H1 (cell line): ENCODE data around the gene CROCC2. TPM values are rescaled to one million over a fixed set of nuclear protein-coding genes. Genes with fewer than 3 reads are reported as not detected.

Source experiments
- CTCF ChIA-PET: fragments of 300-600 bp; sonication (Branson Sonifier 250); formaldehyde crosslinking; loops from one replicate; lab custom pipeline; 2021; ENCODE audit not compliant: partially characterized antibody; lab: Charles Lee
- POLR2A ChIA-PET: fragments of 300-600 bp; sonication (Branson Sonifier 250); formaldehyde crosslinking; loops from one replicate; lab custom pipeline; 2021; ENCODE audit warnings: inconsistent platforms; ENCODE audit not compliant: partially characterized antibody; lab: Charles Lee
- DNase-seq, 2 experiments: peaks; one replicate each; pipeline versions ENCODE4 v3.0.0 to v3.0.0-alpha.2; 2010 to 2022; ENCODE audit warnings: low spot score in 2 of 2, low read depth in 1 of 2, mixed read lengths in 1 of 2
- FAIRE-seq: peaks from 2 replicates; lab custom pipeline; 2011; peaks lifted over from hg19 to GRCh38; lab: Jason Lieb, UNC
- H2AFZ ChIP-seq: 2 replicates; pipeline ENCODE4 v1.8.1; 2012; ENCODE audit warnings: low read length, inconsistent platforms
- H2AK5ac ChIP-seq: 2 replicates; pipeline ENCODE4 v1.6.1; 2013; ENCODE audit warnings: low read depth, low read length
- H2BK120ac ChIP-seq: replicated peaks from 2 replicates; pipeline ENCODE3; 2013; ENCODE audit warnings: low read depth, low read length, inconsistent platforms
- H2BK12ac ChIP-seq: 2 replicates; pipeline ENCODE4 v1.6.1; 2013; ENCODE audit warnings: low read depth, low read length
- H2BK15ac ChIP-seq: 2 replicates; pipeline ENCODE4 v1.6.1; 2013; ENCODE audit warnings: low read length
- H2BK20ac ChIP-seq: 2 replicates; pipeline ENCODE4 v1.6.1; 2013; ENCODE audit warnings: low read length
- H2BK5ac ChIP-seq: 2 replicates; pipeline ENCODE4 v1.6.1; 2013; ENCODE audit warnings: low read depth, low read length
- H3K14ac ChIP-seq: 2 replicates; pipeline ENCODE4 v1.6.1; 2013; ENCODE audit warnings: inconsistent platforms; ENCODE audit not compliant: insufficient read length
- H3K18ac ChIP-seq: 2 replicates; pipeline ENCODE4 v1.6.1; 2013; ENCODE audit warnings: low read length; ENCODE audit errors: extremely low read depth
- H3K23ac ChIP-seq: 2 replicates; pipeline ENCODE4 v1.6.1; 2013; ENCODE audit warnings: inconsistent platforms; ENCODE audit not compliant: insufficient read length
- H3K23me2 ChIP-seq: 2 replicates; pipeline ENCODE4 v1.6.1; 2013; ENCODE audit warnings: low read depth, low read length
- H3K27ac ChIP-seq: 2 replicates; pipeline ENCODE4 v1.6.1; 2011; ENCODE audit warnings: low read depth, low read length, inconsistent platforms
- H3K27me3 ChIP-seq, 4 experiments: replicated peaks in 1 of 4; 1 replicate in 1 of 4; 2 replicates in 3 of 4; pipeline versions ENCODE4 v1.6.1 to v1.8.1; 2011 to 2013; ENCODE audit warnings: low read length in 3 of 4, mild to moderate bottlenecking in 3 of 4, inconsistent platforms in 2 of 4, mixed read lengths in 2 of 4, moderate library complexity in 1 of 4; ENCODE audit not compliant: control insufficient read depth in 3 of 4, insufficient read depth in 3 of 4; ENCODE audit errors: extremely low read depth in 1 of 4
- H3K36me3 ChIP-seq, 4 experiments: 2 replicates each; pipeline versions ENCODE4 v1.6.1 to v1.8.1; 2011 to 2013; ENCODE audit warnings: mild to moderate bottlenecking in 4 of 4, low read length in 3 of 4, moderate library complexity in 2 of 4, control low read depth in 1 of 4, inconsistent platforms in 1 of 4; ENCODE audit not compliant: insufficient read depth in 4 of 4, control insufficient read depth in 2 of 4
- H3K4ac ChIP-seq: replicated peaks from 2 replicates; pipeline ENCODE3; 2013; ENCODE audit warnings: low read length, low read depth, mixed read lengths, inconsistent platforms; ENCODE audit not compliant: insufficient read length
- H3K4me1 ChIP-seq, 4 experiments: replicated peaks in 1 of 4; 1 replicate in 1 of 4; 2 replicates in 3 of 4; pipeline versions ENCODE4 v1.6.1 to v1.8.1; 2011 to 2013; ENCODE audit warnings: low read length in 3 of 4, inconsistent platforms in 2 of 4, mixed read lengths in 1 of 4; ENCODE audit not compliant: insufficient read depth in 4 of 4, control insufficient read depth in 3 of 4
- H3K4me2 ChIP-seq, 2 experiments: 2 replicates each; pipeline versions ENCODE4 v1.6.1 to v1.8.1; 2011 to 2013; ENCODE audit warnings: low read depth in 2 of 2, low read length in 2 of 2, control low read depth in 1 of 2, inconsistent platforms in 1 of 2, mild to moderate bottlenecking in 1 of 2; ENCODE audit not compliant: insufficient read depth in 1 of 2
- H3K4me3 ChIP-seq, 4 experiments: fragments of 200-600, 300-600 bp in 1 of 4; sonication (generic), shearing (Covaris generic), sonication (Bioruptor Twin) in 1 of 4; 2 replicates each; pipeline versions ENCODE4 v1.5.1 to v1.8.1; 2011 to 2016; ENCODE audit warnings: low read length in 4 of 4, low read depth in 3 of 4, control low read depth in 2 of 4, inconsistent platforms in 2 of 4, mild to moderate bottlenecking in 2 of 4, mixed read lengths in 1 of 4, moderate library complexity in 1 of 4; ENCODE audit not compliant: insufficient read depth in 2 of 4; ENCODE audit errors: extremely low read depth in 1 of 4
- H3K56ac ChIP-seq: replicated peaks from 2 replicates; pipeline ENCODE3; 2013; ENCODE audit warnings: low read depth, mild to moderate bottlenecking, mixed read lengths, low read length, inconsistent platforms; ENCODE audit not compliant: insufficient read length
- H3K79me1 ChIP-seq: 2 replicates; pipeline ENCODE4 v1.6.1; 2013; ENCODE audit warnings: low read depth, low read length, control low read depth
- H3K79me2 ChIP-seq, 2 experiments: 2 replicates each; pipeline versions ENCODE4 v1.6.1 to v1.8.1; 2012 to 2013; ENCODE audit warnings: low read length in 2 of 2, mild to moderate bottlenecking in 2 of 2, inconsistent platforms in 1 of 2; ENCODE audit not compliant: insufficient read depth in 2 of 2, control insufficient read depth in 1 of 2
- H3K9ac ChIP-seq, 4 experiments: replicated peaks in 1 of 4; 1 replicate in 1 of 4; 2 replicates in 3 of 4; pipeline versions ENCODE4 v1.6.1 to v1.8.1; 2011 to 2013; ENCODE audit warnings: low read depth in 3 of 4, low read length in 3 of 4, control low read depth in 2 of 4, mild to moderate bottlenecking in 2 of 4, moderate library complexity in 2 of 4, inconsistent platforms in 1 of 4; ENCODE audit errors: extremely low read depth in 1 of 4
- H3K9me3 ChIP-seq, 2 experiments: 2 replicates each; pipeline versions ENCODE4 v1.6.1 to v1.8.1; 2012 to 2013; ENCODE audit warnings: mild to moderate bottlenecking in 2 of 2, moderate library complexity in 2 of 2, control low read depth in 1 of 2, inconsistent platforms in 1 of 2, low read depth in 1 of 2, low read length in 1 of 2, mixed read lengths in 1 of 2; ENCODE audit not compliant: insufficient read depth in 2 of 2
- H4K20me1 ChIP-seq, 2 experiments: replicated peaks in 1 of 2; 2 replicates each; pipeline versions ENCODE3 to v1.8.1; 2011 to 2013; ENCODE audit warnings: inconsistent platforms in 2 of 2, low read length in 2 of 2, mild to moderate bottlenecking in 1 of 2; ENCODE audit not compliant: insufficient read depth in 2 of 2, control insufficient read depth in 1 of 2
- H4K5ac ChIP-seq: 2 replicates; pipeline ENCODE4 v1.6.1; 2013; ENCODE audit warnings: low read length, low read depth, mixed read lengths, inconsistent platforms; ENCODE audit not compliant: insufficient read length
- H4K8ac ChIP-seq: 2 replicates; pipeline ENCODE4 v1.8.0; 2013; ENCODE audit warnings: mild to moderate bottlenecking, moderate library complexity, low read length, inconsistent platforms; ENCODE audit not compliant: insufficient read depth; ENCODE audit errors: extremely low read depth
- H4K91ac ChIP-seq: replicated peaks from 2 replicates; pipeline ENCODE3; 2013; ENCODE audit warnings: low read length, mixed read lengths, inconsistent platforms; ENCODE audit not compliant: insufficient read length
- BCL11A ChIP-seq, 2 experiments: IDR thresholded peaks; one replicate each; pipeline ENCODE4 v1.6.1; 2011; ENCODE audit warnings: low read depth in 2 of 2, low read length in 2 of 2, mild to moderate bottlenecking in 2 of 2
- CEBPB ChIP-seq: IDR thresholded peaks from 2 replicates; pipeline ENCODE4 v1.6.1; 2012; ENCODE audit warnings: low read depth, low read length
- CREB1 ChIP-seq: IDR thresholded peaks from 2 replicates; pipeline ENCODE4 v1.6.1; 2012; ENCODE audit warnings: inconsistent platforms
- EP300 ChIP-seq, 2 experiments: IDR thresholded peaks; 1 replicate in 1 of 2; 2 replicates in 1 of 2; pipeline ENCODE4 v1.6.1; 2011 to 2012; ENCODE audit warnings: low read depth in 2 of 2, low read length in 2 of 2, mild to moderate bottlenecking in 2 of 2, borderline replicate concordance in 1 of 2, inconsistent platforms in 1 of 2, moderate library complexity in 1 of 2
- GTF2F1 ChIP-seq: IDR thresholded peaks from 2 replicates; pipeline ENCODE4 v1.6.1; 2012; ENCODE audit warnings: low read depth, low read length, improper control_type of control experiment, borderline replicate concordance
- HDAC2 ChIP-seq, 2 experiments: fragments of 300-600 bp in 1 of 2; sonication (generic) in 1 of 2; IDR thresholded peaks; 2 replicates each; pipeline ENCODE4 v1.6.1; 2011 to 2012; ENCODE audit warnings: low read depth in 2 of 2, low read length in 2 of 2, mild to moderate bottlenecking in 2 of 2, moderate library complexity in 2 of 2, borderline replicate concordance in 1 of 2, inconsistent platforms in 1 of 2
- JUND ChIP-seq: IDR thresholded peaks from 2 replicates; pipeline ENCODE4 v1.6.1; 2011; ENCODE audit warnings: mild to moderate bottlenecking, improper control_type of control experiment, low read length
- KDM4A ChIP-seq: IDR thresholded peaks from one replicate; pipeline ENCODE4 v1.7.1; 2012; ENCODE audit warnings: low read depth, mild to moderate bottlenecking, moderate library complexity, low read length, inconsistent platforms; ENCODE audit not compliant: severe bottlenecking
- MAFK ChIP-seq: IDR thresholded peaks from 2 replicates; pipeline ENCODE4 v1.6.1; 2012; ENCODE audit warnings: low read depth, mild to moderate bottlenecking, improper control_type of control experiment, low read length
- POLR2A ChIP-seq, 2 experiments: IDR thresholded peaks; 1 replicate in 1 of 2; 2 replicates in 1 of 2; pipeline ENCODE4 v1.6.1; 2011; ENCODE audit warnings: low read depth in 2 of 2, low read length in 2 of 2, mild to moderate bottlenecking in 2 of 2; ENCODE audit errors: control extremely low read depth in 1 of 2
- RNF2 ChIP-seq: fragments of 200-900, 300-1000 bp; sonication (generic); IDR thresholded peaks from 2 replicates; pipeline ENCODE4 v1.7.1; 2016; ENCODE audit warnings: borderline replicate concordance, low read depth, mild to moderate bottlenecking, antibody characterized with exemption, low read length; ENCODE audit not compliant: poor library complexity, severe bottlenecking; ENCODE audit errors: missing control alignments
- SIRT6 ChIP-seq: IDR thresholded peaks from one replicate; pipeline ENCODE4 v1.7.1; 2012; ENCODE audit warnings: low read length, inconsistent platforms
- SP4 ChIP-seq: IDR thresholded peaks from 2 replicates; pipeline ENCODE4 v1.6.1; 2012; ENCODE audit warnings: low read length, inconsistent platforms
- TAF1 ChIP-seq: IDR thresholded peaks from 2 replicates; pipeline ENCODE4 v1.6.1; 2011; ENCODE audit warnings: mild to moderate bottlenecking, low read depth, low read length
- TCF12 ChIP-seq: IDR thresholded peaks from 2 replicates; pipeline ENCODE4 v1.6.1; 2011; ENCODE audit warnings: low read depth, mild to moderate bottlenecking, low read length
- WGBS, 2 experiments: shearing (Covaris generic) in 1 of 2; methylation state at CpG; one replicate each; pipeline versions ENCODE4 v1.1.6 to v1.1.7; 2013 to 2015; ENCODE audit warnings: low lambda C conversion rate in 2 of 2, mixed read lengths in 2 of 2, inconsistent platforms in 1 of 2, low coverage in 1 of 2, missing lambda C conversion rate in 1 of 2; ENCODE audit not compliant: insufficient replicate concordance in 2 of 2, insufficient coverage in 1 of 2, insufficient read length in 1 of 2; ENCODE audit errors: extremely low coverage in 1 of 2, missing lambda C conversion rate in 1 of 2; 5-methylcytosine and 5-hydroxymethylcytosine counted together
- polyA plus RNA-seq, 7 experiments: library from polyadenylated mRNA; depleted of rRNA in 3 of 7; stranded (reverse) in 5 of 7; unstranded in 2 of 7; fragments of >200 nt in 5 of 7; fragments of 200-250 nt in 2 of 7; gene quantifications; 1 replicate in 5 of 7; 2 replicates in 1 of 7; 4 replicates in 1 of 7; pipeline versions ENCODE4 v1.2.1 to v1.2.3, GENCODE V29; 2011 to 2013; ENCODE audit warnings: missing spikeins in 2 of 7, mixed read lengths in 2 of 7
- total RNA-seq: library from RNA; stranded (reverse); fragmentation: NEBNext Ultra II Directional; extraction: Animal tissue kit (Norgen Biotek cat#: 25700); gene quantifications from 2 replicates; pipeline ENCODE4 v1.2.1, GENCODE V29; 2021

The CROCC2 gene
- total and polyA plus RNA-seq, 2 of the 8 experiments (the other 6 are each of a cell fraction or from before 2014, with no cell fraction given): not detected

DNA sequence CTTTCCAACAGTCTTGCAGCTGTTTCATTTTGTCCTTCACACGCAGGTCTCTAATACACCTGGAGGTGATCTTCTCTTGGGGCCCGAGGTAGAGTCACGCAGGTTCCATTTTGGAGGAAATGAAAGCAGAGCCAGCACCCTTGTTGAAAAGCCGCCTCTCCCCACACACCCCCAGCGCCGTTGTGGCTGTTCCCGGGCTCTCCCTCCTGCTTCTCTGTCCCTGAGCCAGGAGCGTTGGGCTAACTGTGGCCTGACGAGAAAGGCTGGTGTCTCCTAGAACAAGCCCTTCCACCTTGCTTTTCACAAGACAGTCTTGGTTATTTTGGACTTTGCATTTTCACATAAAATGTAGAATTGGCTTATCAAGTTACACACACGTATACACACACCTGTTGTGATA is 108.6 kb downstream of the CROCC2 start:
- no peak overlapping the region for H3K56ac ChIP-seq
- CTCF ChIA-PET: interaction anchor here (1.0 kb wide), 1 partner anchor 8 kb away, joined by 6 read pairs; no protein-coding TSS in a partner anchor
- TF ChIP-seq SIRT6 (no peak), HDAC2 (IDR thresholded peaks at IDR 0.05; ENCODE audit: borderline replicate concordance in 1 of 2, low read depth in 2 of 2, low read length in 2 of 2) (no peak), KDM4A (no peak), RNF2 (no peak), TCF12 (no peak), POLR2A (IDR thresholded peaks at IDR 0.05; ENCODE audit: control extremely low read depth in 1 of 2, low read depth in 2 of 2, low read length in 2 of 2) (no peak), TAF1 (no peak), SP4 (no peak), JUND (no peak), BCL11A (IDR thresholded peaks at IDR 0.05; ENCODE audit: low read depth in 2 of 2, low read length in 2 of 2) (no peak), GTF2F1 (no peak), MAFK (no peak), EP300 (IDR thresholded peaks at IDR 0.05; ENCODE audit: borderline replicate concordance in 1 of 2, low read depth in 2 of 2, low read length in 2 of 2) (no peak), CREB1 (no peak), CEBPB (no peak)

More for the DNA sequence above, 108.6 kb downstream of the CROCC2 start:
- Histone ChIP-seq H2AFZ (no peak overlapping the region), H3K18ac (no peak overlapping the region), H3K14ac (no peak overlapping the region), H3K4me1 (peaks cover 0 to 10% (median 9%) of the 10 kb centered on the region in 4 experiments; a peak in 6 of 7 replicates), H3K79me1 (no peaks in the 10 kb centered on the region), H2BK12ac (no peak overlapping the region), H2BK5ac (no peak overlapping the region), H3K4ac (no peak overlapping the region), H3K23ac (no peak overlapping the region), H3K27ac (no peak overlapping the region), H4K8ac (no peak overlapping the region), H3K36me3 (no peaks in the 10 kb centered on the region), H3K23me2 (peaks cover 2% of the 10 kb centered on the region; the same call in 1 of the 2 replicates), H2BK120ac (no peak overlapping the region), H3K27me3 (no peaks in the 10 kb centered on the region), H3K9ac (no peak overlapping the region), H3K9me3 (no peaks in the 10 kb centered on the region; a peak in 1 of 4 replicates), H3K79me2 (no peaks in the 10 kb centered on the region), H4K91ac (no peak overlapping the region), H3K4me3 (no peak overlapping the region), H2BK15ac (no peak overlapping the region), H2BK20ac (no peak overlapping the region), H2AK5ac (no peak overlapping the region), H3K4me2 (no peak overlapping the region), H4K20me1 (no peaks in the 10 kb centered on the region), H4K5ac (no peak overlapping the region)
- DNase-seq: no peak
- 88% methylated on average over 10 of the region's 10 CpGs; no CpG with 5 or more reads in 1 of the 2 experiments for WGBS, 2 experiments
- POLR2A ChIA-PET: no interaction called here
- no peak for FAIRE-seq
